Rectal smooth muscle tissue (tissue), 1 donor: ENCODE results near the gene LRRTM4.
"Not testable (repeated sequence)": the region's sequence is repeated elsewhere in the genome, so short reads cannot be mapped to it uniquely, and the experiment has no call there.

ENCODE experiments used
- H3K27ac ChIP-seq: one replicate; pipeline ENCODE4 v1.7.0; 2013; ENCODE audit warnings: low read depth, low read length, inconsistent platforms
- H3K27me3 ChIP-seq: one replicate; pipeline ENCODE4 v1.7.0; 2013; ENCODE audit warnings: low read length; ENCODE audit not compliant: control insufficient read depth, insufficient read depth
- H3K36me3 ChIP-seq: one replicate; pipeline ENCODE4 v1.7.0; 2013; ENCODE audit warnings: low read length; ENCODE audit not compliant: control insufficient read depth, insufficient read depth
- H3K4me1 ChIP-seq: one replicate; pipeline ENCODE4 v1.7.0; 2013; ENCODE audit warnings: low read length; ENCODE audit not compliant: control insufficient read depth, insufficient read depth
- H3K4me3 ChIP-seq: one replicate; pipeline ENCODE4 v1.7.0; 2013; ENCODE audit warnings: low read length
- H3K9ac ChIP-seq: one replicate; pipeline ENCODE4 v1.7.0; 2013; ENCODE audit warnings: low read length

The LRRTM4 gene

GRCh38 chr2:77142141-77142540, 380.0 kb downstream of the LRRTM4 start:
- Histone ChIP-seq H3K27me3 (no peaks in the 10 kb centered on the region), H3K36me3 (no peaks in the 10 kb centered on the region), H3K27ac (no peak overlapping the region), H3K4me3 (no peak overlapping the region), H3K4me1 (no peaks in the 10 kb centered on the region), H3K9ac (no peak overlapping the region)

DNA sequence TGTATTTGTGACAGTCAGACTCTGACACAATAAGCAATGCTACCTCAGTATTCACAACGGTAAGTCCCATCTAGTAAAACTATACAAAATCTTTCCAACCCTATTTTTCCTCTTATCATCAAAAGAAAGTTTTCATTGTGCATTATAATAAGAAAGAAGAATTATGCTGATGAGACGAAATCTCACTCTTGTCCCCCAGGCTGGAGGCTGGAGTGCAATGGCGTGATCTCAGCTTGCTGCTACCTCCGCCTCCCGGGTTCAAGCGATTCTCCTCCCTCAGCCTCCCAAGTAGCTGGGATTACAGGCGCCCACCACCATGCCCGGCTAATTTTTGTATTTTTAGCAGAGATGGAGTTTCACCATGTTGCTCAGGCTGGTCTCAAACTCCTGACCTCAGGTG, 393.7 kb downstream of the LRRTM4 start:
- H3K27ac ChIP-seq, H3K9ac ChIP-seq, H3K27me3 ChIP-seq, H3K36me3 ChIP-seq, H3K4me3 ChIP-seq, H3K4me1 ChIP-seq: not testable (repeated sequence)

DNA sequence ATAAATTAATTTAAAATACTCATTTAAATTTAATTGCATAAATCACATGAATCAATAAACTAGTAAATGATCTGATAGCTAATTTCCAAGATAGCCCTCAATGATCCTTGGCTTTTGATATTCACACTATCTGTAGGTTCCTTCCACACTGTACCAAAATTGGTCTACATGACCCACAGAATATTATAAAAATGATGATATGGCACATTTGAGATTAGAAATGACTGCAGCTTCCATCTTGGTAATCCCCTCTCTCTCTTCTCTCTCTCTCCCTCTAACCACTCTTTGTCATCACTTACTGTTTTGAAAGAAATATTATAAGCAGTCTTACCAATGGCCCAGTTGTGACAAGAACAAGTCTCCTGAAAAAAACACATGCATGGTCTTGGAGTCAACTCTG, 394.8 kb downstream of the LRRTM4 start:
- no peak overlapping the region for H3K9ac ChIP-seq
- no peaks in the 10 kb centered on the region for H3K36me3 ChIP-seq
- no peaks in the 10 kb centered on the region for H3K4me1 ChIP-seq
- H3K27me3 ChIP-seq: no peaks in the 10 kb centered on the region
- H3K27ac ChIP-seq: no peak overlapping the region
- H3K4me3 ChIP-seq: no peak overlapping the region

- Histone ChIP-seq H3K27ac (no peak overlapping the region), H3K27me3 (no peaks in the 10 kb centered on the region), H3K4me1 (no peaks in the 10 kb centered on the region), H3K9ac (no peak overlapping the region), H3K36me3 (no peaks in the 10 kb centered on the region), H3K4me3 (no peak overlapping the region)
These were observed 400.7 kb downstream of the LRRTM4 start for GRCh38 chr2:77121518-77121917.

GRCh38 chr2:77119333-77119732, 402.8 kb downstream of the LRRTM4 start:
- Histone ChIP-seq H3K27ac (no peak overlapping the region), H3K36me3 (no peaks in the 10 kb centered on the region), H3K9ac (no peak overlapping the region), H3K27me3 (no peaks in the 10 kb centered on the region), H3K4me1 (no peaks in the 10 kb centered on the region), H3K4me3 (no peak overlapping the region)

DNA sequence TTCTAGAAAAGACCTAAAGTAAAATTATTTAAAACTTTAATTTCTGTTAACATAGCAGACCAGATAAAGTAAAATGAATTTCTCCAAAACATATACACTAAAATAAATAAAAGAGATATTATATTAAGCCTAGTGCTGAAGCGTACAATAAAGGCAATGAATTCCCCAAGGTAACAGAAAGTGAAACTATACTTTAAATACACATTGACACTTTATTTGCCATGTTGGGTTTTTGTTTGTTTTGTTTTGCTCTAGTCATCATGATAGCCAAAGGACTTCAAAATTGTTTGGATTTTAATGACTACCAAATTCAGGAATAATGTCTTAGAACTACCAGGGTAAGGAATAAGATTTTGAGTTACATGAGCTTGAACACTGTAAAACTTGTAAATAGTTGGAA, 413.3 kb downstream of the LRRTM4 start:
- Histone ChIP-seq H3K9ac (no peak overlapping the region), H3K4me3 (no peak overlapping the region), H3K36me3 (no peaks in the 10 kb centered on the region), H3K4me1 (no peaks in the 10 kb centered on the region), H3K27ac (no peak overlapping the region), H3K27me3 (no peaks in the 10 kb centered on the region)

DNA sequence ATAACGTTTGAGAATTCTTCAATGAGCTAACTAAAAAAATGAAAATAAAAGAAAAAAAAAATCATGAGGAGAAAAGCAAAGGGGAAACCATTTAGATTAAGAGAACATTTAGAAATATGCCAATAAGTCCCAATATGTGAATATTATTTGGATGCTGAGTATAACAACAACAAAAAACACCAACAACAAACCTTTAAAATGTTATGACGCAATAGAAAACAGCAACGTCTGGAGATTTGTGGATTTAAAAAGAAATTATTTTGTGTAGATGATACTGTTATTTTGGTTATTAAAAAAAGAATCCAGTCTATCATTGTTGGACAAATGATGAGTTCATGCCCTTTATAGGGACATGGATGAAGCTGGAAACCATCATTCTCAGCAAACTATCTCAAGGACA, 417.2 kb downstream of the LRRTM4 start:
- H3K36me3 ChIP-seq: no peaks in the 10 kb centered on the region
- no peaks in the 10 kb centered on the region for H3K4me1 ChIP-seq
- H3K27ac ChIP-seq: no peak overlapping the region
- H3K27me3 ChIP-seq: no peaks in the 10 kb centered on the region
- no peak overlapping the region for H3K4me3 ChIP-seq
- no peak overlapping the region for H3K9ac ChIP-seq

DNA sequence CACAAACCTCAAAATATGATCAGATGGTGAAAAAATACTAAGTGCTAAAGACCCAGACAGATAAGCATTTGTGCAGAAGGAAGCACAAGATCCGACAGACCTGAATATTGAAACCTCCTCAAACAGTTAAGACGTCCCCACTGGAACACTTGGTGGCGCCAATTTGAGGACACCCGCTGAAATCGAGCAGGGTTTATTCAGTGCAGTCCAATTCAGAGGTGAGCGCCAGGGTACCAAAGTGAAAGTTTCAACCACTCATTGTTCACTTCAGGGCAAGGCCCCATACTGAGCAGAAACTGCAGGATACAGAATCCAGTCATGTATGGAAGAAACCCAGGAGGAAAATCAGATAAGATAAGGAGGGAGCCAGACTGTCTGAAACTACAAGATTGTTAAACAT, 417.6 kb downstream of the LRRTM4 start:
- no peaks in the 10 kb centered on the region for H3K36me3 ChIP-seq
- no peak overlapping the region for H3K9ac ChIP-seq
- H3K27ac ChIP-seq: no peak overlapping the region
- H3K4me1 ChIP-seq: no peaks in the 10 kb centered on the region
- H3K4me3 ChIP-seq: no peak overlapping the region
- no peaks in the 10 kb centered on the region for H3K27me3 ChIP-seq

GRCh38 chr2:77102927-77103326, 419.2 kb downstream of the LRRTM4 start:
- no peak overlapping the region for H3K27ac ChIP-seq
- no peak overlapping the region for H3K4me3 ChIP-seq
- H3K27me3 ChIP-seq: no peaks in the 10 kb centered on the region
- no peaks in the 10 kb centered on the region for H3K4me1 ChIP-seq
- no peaks in the 10 kb centered on the region for H3K36me3 ChIP-seq
- no peak overlapping the region for H3K9ac ChIP-seq

DNA sequence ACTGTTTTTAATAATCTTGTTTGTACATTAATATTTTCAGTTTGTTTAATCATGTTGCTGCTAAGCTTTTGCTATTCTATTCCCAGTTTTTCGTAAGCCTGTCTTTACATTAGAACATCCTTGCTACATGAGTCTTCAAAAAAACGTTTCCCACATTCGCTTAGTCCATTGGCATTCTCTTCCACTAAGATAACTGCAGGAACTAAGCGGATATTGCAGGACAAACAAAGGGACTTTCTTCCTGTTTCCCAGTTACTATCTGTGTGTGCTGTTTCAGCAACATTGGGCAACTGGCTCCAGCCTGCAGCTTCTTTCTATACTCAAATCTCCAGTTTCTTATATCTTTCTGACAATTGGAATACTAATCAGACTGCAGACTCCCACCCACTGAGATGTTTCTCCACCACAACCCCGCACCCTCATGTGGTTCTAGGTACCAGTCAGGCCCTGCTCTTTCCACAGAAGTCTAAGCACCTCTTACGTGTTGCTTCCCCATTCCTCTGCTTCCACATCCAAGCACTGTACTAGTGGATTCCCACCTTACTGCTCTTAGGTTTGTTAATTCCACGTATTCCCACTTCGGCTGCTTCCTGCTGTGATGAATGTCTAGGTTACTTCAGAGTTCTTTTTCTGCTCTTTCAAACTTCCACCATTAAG, 420.3 kb downstream of the LRRTM4 start:
- Histone ChIP-seq H3K4me3 (no peak overlapping the region), H3K27ac (no peak overlapping the region), H3K4me1 (no peaks in the 10 kb centered on the region), H3K9ac (no peak overlapping the region), H3K36me3 (no peaks in the 10 kb centered on the region), H3K27me3 (no peaks in the 10 kb centered on the region)

DNA sequence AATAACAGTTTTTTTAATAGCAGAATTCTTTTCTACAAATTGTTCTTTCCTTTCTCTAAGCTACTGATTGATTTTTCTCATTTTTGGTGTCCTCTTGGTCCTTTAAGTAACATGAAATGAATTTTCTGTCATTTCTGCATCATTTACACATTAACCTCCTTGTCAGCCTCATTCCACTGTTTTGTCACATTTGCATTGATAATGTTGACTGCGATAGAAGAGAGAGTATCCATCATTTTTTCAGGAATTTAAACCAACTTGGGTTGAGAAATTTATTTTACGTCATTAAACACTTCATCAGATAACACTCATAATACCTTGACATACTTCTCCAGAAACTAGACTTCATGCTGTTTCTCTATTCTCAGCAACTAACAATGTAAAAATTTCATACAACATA, 422.2 kb downstream of the LRRTM4 start:
- H3K36me3 ChIP-seq: no peaks in the 10 kb centered on the region
- no peak overlapping the region for H3K27ac ChIP-seq
- no peak overlapping the region for H3K4me3 ChIP-seq
- no peaks in the 10 kb centered on the region for H3K27me3 ChIP-seq
- H3K9ac ChIP-seq: no peak overlapping the region
- H3K4me1 ChIP-seq: no peaks in the 10 kb centered on the region

DNA sequence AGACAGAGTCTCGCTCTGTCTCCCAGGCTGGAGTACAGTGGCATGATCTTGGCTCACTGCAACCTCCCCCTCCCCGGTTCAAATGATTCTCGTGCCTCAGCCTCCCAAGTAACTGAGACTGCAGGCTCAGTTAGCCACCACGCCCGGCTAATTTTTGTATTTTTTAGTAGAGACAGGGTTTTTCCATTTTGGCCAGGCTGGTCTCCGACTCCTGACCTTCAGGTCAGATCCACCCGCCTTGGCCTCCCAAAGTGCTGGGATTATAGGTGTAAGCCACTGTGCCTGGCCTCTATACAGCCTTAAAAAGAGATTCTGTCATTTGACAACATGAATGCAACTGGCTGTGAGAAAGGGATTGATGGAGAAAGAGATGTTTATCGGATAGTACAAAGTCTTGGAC, 426.7 kb downstream of the LRRTM4 start:
- not testable (repeated sequence) for H3K4me3 ChIP-seq, H3K27me3 ChIP-seq, H3K9ac ChIP-seq, H3K36me3 ChIP-seq, H3K27ac ChIP-seq, H3K4me1 ChIP-seq

- Histone ChIP-seq H3K4me3 (no peak overlapping the region), H3K27me3 (no peaks in the 10 kb centered on the region), H3K36me3 (no peaks in the 10 kb centered on the region), H3K4me1 (no peaks in the 10 kb centered on the region), H3K27ac (no peak overlapping the region), H3K9ac (no peak overlapping the region)
These were observed 427.1 kb downstream of the LRRTM4 start for GRCh38 chr2:77095096-77095495.
